Measurements from ENCODE around the gene OSBPL2. TPM values are rescaled to one million over a fixed set of nuclear protein-coding genes. Genes with fewer than 3 reads are reported as not detected.

Gene OSBPL2
- total and polyA plus RNA-seq, 11 donors, result 20.0 to 57.9 (median 38.3) TPM

DNA sequence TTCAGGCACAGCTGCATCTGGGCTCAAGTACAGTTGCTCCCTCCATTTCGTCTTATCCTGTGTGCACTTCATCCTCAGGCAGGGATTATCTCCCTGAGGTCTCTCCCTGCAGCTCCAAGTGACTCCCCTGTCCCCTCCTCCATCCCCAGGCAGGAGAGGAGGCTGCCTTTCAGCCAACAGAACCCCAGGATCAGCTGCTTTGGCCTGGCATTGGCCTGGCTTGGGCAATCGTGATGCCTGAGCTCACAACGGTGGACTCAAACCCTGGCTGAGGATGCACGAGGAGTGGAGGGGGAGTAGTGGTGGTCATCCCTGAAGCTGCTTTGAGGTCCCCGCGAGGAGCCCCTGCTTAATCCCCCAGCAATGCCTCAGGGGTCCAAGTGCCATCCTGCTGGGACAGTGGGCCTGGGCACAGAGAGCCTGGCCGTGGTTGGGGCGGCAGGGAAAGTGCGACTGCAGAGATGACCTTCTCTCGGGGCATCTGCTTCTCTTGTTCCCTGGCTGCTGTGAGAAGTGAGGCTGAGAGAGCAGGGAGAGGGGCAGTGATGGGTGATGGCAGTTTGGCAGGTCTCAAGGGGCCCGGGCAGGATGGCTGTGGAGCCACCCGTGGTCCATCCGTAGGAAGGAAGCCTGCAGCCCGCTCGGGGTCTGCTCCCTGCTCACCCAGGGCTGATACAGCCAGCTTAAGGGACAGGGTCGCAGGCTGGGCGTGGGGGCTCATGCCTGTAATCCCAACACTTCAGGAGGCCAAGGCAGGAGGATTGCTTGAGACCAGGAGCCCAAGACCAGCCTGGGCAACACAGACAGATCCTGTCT, 12.3 kb upstream of the OSBPL2 start:
- H3K27ac ChIP-seq, result no peak overlapping the region
- DNase-seq (no peak), ATAC-seq (no peak)
- peaks cover 0 to 6% (median 0%) of the 10 kb centered on the region in 12 donors for H3K4me1 ChIP-seq
- H3K4me3 ChIP-seq, result no peak overlapping the region
- WGBS, 4 donors, result 77 to 83% (median 81%) methylated on average over 14 to 17 of the region's 17 CpGs
- intact Hi-C loops (cut with DNase I), result no loop called here
- no peaks in the 10 kb centered on the region for H3K36me3 ChIP-seq
- H3K9me3 ChIP-seq, result no peaks in the 10 kb centered on the region
- TF ChIP-seq, protein P1, sequence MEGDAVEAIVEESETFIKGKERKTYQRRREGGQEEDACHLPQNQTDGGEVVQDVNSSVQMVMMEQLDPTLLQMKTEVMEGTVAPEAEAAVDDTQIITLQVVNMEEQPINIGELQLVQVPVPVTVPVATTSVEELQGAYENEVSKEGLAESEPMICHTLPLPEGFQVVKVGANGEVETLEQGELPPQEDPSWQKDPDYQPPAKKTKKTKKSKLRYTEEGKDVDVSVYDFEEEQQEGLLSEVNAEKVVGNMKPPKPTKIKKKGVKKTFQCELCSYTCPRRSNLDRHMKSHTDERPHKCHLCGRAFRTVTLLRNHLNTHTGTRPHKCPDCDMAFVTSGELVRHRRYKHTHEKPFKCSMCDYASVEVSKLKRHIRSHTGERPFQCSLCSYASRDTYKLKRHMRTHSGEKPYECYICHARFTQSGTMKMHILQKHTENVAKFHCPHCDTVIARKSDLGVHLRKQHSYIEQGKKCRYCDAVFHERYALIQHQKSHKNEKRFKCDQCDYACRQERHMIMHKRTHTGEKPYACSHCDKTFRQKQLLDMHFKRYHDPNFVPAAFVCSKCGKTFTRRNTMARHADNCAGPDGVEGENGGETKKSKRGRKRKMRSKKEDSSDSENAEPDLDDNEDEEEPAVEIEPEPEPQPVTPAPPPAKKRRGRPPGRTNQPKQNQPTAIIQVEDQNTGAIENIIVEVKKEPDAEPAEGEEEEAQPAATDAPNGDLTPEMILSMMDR (IDR thresholded peaks at IDR 0.05), result no peak
- no peak for TF ChIP-seq POLR2A (IDR thresholded peaks at IDR 0.05)
- peaks cover 20 to 58% (median 25%) of the 10 kb centered on the region in 9 donors for H3K27me3 ChIP-seq

DNA sequence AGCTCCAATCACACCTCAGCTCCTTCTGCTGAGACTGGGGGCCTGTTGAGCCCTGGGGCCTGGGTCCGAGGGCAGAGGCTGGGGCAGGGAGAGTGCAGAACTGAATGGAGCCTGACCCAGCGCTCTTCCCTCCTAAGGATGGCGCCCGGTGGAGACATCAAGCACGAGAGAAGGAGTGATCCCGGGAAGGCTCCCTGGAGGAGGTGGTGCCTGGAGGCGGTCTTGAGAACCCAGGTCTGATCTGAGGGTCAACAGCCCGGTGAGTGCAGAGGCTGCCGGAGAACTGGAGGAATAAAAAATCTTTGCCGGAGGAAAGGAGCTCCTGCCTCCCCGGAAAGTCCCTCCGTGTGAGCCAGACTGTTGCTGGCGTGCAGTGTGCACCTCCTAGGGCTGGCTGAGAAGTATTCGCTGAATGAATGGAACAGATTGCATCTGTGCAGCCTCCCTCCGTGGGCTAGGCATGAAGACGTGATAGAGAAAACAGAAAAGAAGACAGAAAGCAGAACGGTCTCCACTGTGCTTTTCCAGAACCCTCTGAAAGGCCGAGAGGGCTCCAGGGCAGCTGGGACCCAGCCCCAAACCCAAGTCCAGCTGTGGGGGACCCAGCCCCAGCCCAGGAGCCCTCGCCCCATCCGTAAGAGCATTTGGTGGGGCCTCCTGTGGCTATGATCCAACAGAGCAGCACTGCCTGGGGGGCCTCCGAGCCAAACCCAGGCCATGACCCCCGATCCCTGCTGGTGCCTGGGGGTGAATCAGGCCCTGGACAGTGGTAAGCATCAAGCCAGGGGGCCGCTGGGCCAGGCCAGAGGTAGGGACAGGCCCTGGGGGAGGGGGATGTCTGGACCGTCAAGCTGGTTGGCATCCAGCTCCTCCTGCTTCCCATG, 11.4 kb upstream of the OSBPL2 start:
- no peak for TF ChIP-seq POLR2A (IDR thresholded peaks at IDR 0.05)
- TF ChIP-seq, protein P1 (IDR thresholded peaks at IDR 0.05), result no peak
- DNase-seq, result no peak
- Histone ChIP-seq H3K9me3 (no peaks in the 10 kb centered on the region), H3K27me3 (peaks cover 11 to 49% (median 17%) of the 10 kb centered on the region in 9 donors), H3K4me1 (no peaks in the 10 kb centered on the region), H3K36me3 (no peaks in the 10 kb centered on the region), H3K27ac (no peak overlapping the region), H3K4me3 (no peak overlapping the region)
- intact Hi-C loops (cut with DNase I), result no loop called here
- 71 to 80% (median 76%) methylated on average over 19 to 24 of the region's 24 CpGs for WGBS, 4 donors
- ATAC-seq, result no peak

DNA sequence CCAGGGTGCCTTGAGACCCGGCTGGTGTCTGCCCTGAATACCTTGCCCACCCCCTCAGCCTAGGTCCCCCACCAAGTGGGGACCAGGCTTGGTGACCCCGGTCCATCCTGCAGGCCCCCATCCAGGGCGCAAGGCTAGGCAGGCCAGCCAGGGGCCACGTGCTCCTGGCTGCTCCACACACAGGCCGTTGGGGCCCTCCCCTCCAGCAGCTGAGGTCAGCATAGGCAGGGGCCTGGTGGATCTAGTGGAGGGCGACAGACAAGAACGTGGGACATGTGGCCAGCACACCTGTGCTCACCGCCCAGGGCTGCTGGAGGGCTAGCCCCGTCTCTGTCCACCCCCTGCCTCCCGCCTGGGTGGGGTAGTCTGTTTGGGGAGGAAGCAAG, 10.7 kb upstream of the OSBPL2 start:
- intact Hi-C loops (cut with DNase I), result no loop called here
- ATAC-seq (no peak), DNase-seq (no peak)
- Histone ChIP-seq H3K4me3 (no peak overlapping the region), H3K9me3 (no peaks in the 10 kb centered on the region), H3K27ac (no peak overlapping the region), H3K36me3 (no peaks in the 10 kb centered on the region), H3K4me1 (peaks cover 0 to 4% (median 0%) of the 10 kb centered on the region in 12 donors), H3K27me3 (peaks cover 6 to 42% (median 11%) of the 10 kb centered on the region in 9 donors)
- no peak for TF ChIP-seq POLR2A (IDR thresholded peaks at IDR 0.05)
- TF ChIP-seq, protein P1 (IDR thresholded peaks at IDR 0.05), result no peak
- WGBS, 4 donors, result 66 to 78% (median 69%) methylated on average over 8 to 10 of the region's 10 CpGs
